Fibroblast of lung (primary cell): ENCODE data around the gene MYO10.

Source experiments
- EZH2 ChIP-seq: IDR thresholded peaks from 2 replicates; pipeline ENCODE4 v1.5.1; 2012; ENCODE audit warnings: low read length, control low read depth, mild to moderate bottlenecking; ENCODE audit errors: missing control alignments
- TF ChIP-seq, protein P1 (sequence below), 2 donors: IDR thresholded peaks in 1 of 2; conservative IDR thresholded peaks in 1 of 2; 1 replicate in 1 of 2; 2 replicates in 1 of 2; pipeline ENCODE4 v1.5.1; 2011 to 2012; ENCODE audit warnings: low read length in 2 of 2, control low read depth in 1 of 2, inconsistent platforms in 1 of 2, low read depth in 1 of 2, mild to moderate bottlenecking in 1 of 2

DNA sequence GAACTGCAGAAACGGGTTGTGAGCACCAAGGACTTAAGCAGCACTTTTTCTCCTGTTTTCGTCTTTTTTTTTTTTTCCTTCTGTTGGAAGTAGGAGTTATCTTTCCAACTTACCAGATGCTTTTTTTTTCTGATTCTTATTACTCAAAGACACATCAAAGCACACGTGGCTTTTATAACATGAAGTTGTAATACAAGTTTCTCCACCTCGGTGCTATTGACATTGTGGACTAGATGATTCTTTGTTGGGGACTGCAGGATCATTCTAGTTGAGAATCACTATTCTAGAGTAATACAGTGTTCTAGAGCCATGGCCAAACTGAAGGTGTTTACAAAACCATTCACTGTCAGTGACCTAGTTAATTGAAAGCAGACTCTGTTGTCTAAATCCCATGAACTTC is 51.5 kb downstream of the MYO10 start:
- TF ChIP-seq, protein P1, sequence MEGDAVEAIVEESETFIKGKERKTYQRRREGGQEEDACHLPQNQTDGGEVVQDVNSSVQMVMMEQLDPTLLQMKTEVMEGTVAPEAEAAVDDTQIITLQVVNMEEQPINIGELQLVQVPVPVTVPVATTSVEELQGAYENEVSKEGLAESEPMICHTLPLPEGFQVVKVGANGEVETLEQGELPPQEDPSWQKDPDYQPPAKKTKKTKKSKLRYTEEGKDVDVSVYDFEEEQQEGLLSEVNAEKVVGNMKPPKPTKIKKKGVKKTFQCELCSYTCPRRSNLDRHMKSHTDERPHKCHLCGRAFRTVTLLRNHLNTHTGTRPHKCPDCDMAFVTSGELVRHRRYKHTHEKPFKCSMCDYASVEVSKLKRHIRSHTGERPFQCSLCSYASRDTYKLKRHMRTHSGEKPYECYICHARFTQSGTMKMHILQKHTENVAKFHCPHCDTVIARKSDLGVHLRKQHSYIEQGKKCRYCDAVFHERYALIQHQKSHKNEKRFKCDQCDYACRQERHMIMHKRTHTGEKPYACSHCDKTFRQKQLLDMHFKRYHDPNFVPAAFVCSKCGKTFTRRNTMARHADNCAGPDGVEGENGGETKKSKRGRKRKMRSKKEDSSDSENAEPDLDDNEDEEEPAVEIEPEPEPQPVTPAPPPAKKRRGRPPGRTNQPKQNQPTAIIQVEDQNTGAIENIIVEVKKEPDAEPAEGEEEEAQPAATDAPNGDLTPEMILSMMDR (conservative IDR thresholded peaks at IDR 0.05 in 1 of 2, IDR thresholded peaks at IDR 0.05 in 1 of 2; ENCODE audit: low read depth in 1 of 2, low read length in 2 of 2): no peak
- no peak for TF ChIP-seq EZH2
